OCI-LY7 (cell line): ENCODE results near the gene CALM1. TPM values are rescaled to one million over a fixed set of nuclear protein-coding genes. Genes with fewer than 3 reads are reported as not detected.

Experiments
- BruUV-seq: library from RNA; stranded (reverse); fragments of 400-500 nt; replicated peaks from 2 replicates; lab custom pipeline; 2021; lab: Mats Ljungman, UMichigan
- CTCF ChIA-PET: fragments of 300-600 bp; sonication (Branson Sonifier 250); formaldehyde crosslinking; loops from one replicate; lab custom pipeline; 2022; ENCODE audit warnings: antibody characterized with exemption; ENCODE audit not compliant: unreplicated experiment; lab: Charles Lee
- POLR2A ChIA-PET: fragments of 300-600 bp; sonication (Branson Sonifier 250); formaldehyde crosslinking; loops from one replicate; lab custom pipeline; 2022; ENCODE audit warnings: antibody characterized with exemption; lab: Charles Lee
- DNase-seq: peaks from one replicate; pipeline ENCODE4 v3.0.0-alpha.2; 2015; ENCODE audit warnings: low spot score
- H2AFZ ChIP-seq: fragments of 200-600 bp; sonication (generic), shearing (Covaris generic); 2 replicates; pipeline ENCODE4 v1.6.1; 2014; ENCODE audit warnings: mild to moderate bottlenecking, antibody characterized with exemption, low read length, moderate library complexity
- H3K27ac ChIP-seq: fragments of 200-600 bp; sonication (generic); 2 replicates; pipeline ENCODE4 v1.5.1; 2014; ENCODE audit warnings: mixed run types, low read depth, mild to moderate bottlenecking, moderate library complexity, low read length, inconsistent platforms; ENCODE audit not compliant: poor library complexity, severe bottlenecking
- H3K36me3 ChIP-seq: fragments of 200-600 bp; sonication (generic); 2 replicates; pipeline ENCODE4 v1.6.1; 2014; ENCODE audit warnings: mild to moderate bottlenecking, antibody characterized with exemption, low read length, moderate library complexity, mixed read lengths; ENCODE audit not compliant: insufficient read depth
- H3K4me1 ChIP-seq: fragments of 200-600 bp; sonication (generic); 2 replicates; pipeline ENCODE4 v1.5.1; 2014; ENCODE audit warnings: mild to moderate bottlenecking, low read length; ENCODE audit not compliant: insufficient read depth, poor library complexity, severe bottlenecking
- H3K4me2 ChIP-seq: fragments of 200-600 bp; sonication (generic); 2 replicates; pipeline ENCODE4 v1.6.1; 2014; ENCODE audit warnings: mild to moderate bottlenecking, low read length
- H3K4me3 ChIP-seq: fragments of 200-600 bp; sonication (generic); 2 replicates; pipeline ENCODE4 v1.5.1; 2014; ENCODE audit warnings: mild to moderate bottlenecking, low read depth, low read length; ENCODE audit not compliant: poor library complexity, severe bottlenecking
- H3K79me2 ChIP-seq: fragments of 200-600 bp; sonication (generic); 2 replicates; pipeline ENCODE4 v1.6.1; 2016; ENCODE audit warnings: low read depth, mild to moderate bottlenecking, low read length, moderate library complexity, mixed read lengths; ENCODE audit not compliant: insufficient read depth
- H3K9me2 ChIP-seq: fragments of 200-600 bp; sonication (generic); 2 replicates; pipeline ENCODE4 v1.6.1; 2016; ENCODE audit warnings: mild to moderate bottlenecking, low read length, mixed read lengths; ENCODE audit not compliant: insufficient read depth
- H3K9me3 ChIP-seq: fragments of 200-600 bp; sonication (generic); 2 replicates; pipeline ENCODE4 v1.6.1; 2014; ENCODE audit warnings: mild to moderate bottlenecking, mixed run types, low read length, mixed read lengths
- H4K20me1 ChIP-seq: fragments of 200-600 bp; sonication (generic); 2 replicates; pipeline ENCODE4 v1.6.1; 2014; ENCODE audit warnings: mild to moderate bottlenecking, antibody characterized with exemption, low read length, moderate library complexity, mixed read lengths; ENCODE audit not compliant: insufficient read depth
- CTCF ChIP-seq: fragments of 200-600 bp; sonication (generic); conservative IDR thresholded peaks from 2 replicates; pipeline ENCODE4 v1.5.1; 2014; ENCODE audit warnings: mild to moderate bottlenecking, antibody characterized with exemption, low read length, moderate library complexity, mixed read lengths
- EZH2phosphoT487 ChIP-seq: fragments of 200-600 bp; sonication (generic); IDR thresholded peaks from 2 replicates; pipeline ENCODE4 v1.6.1; 2018; ENCODE audit warnings: low read depth, borderline replicate concordance, mild to moderate bottlenecking, mixed run types, antibody characterized with exemption, low read length, moderate library complexity, mixed read lengths
- intact Hi-C: fragments of 100-400 bp; cut with micrococcal nuclease; formaldehyde crosslinking; loops from one replicate; pipeline ENCODE4 v1.10.0; 2022; ENCODE audit not compliant: unreplicated experiment
- total RNA-seq, 2 experiments: library from RNA; depleted of rRNA in 1 of 2; stranded (reverse); fragments of >200 nt in 1 of 2; shearing (Covaris generic) in 1 of 2; gene quantifications; 2 replicates each; pipeline ENCODE4 v1.2.3, GENCODE V29; 2014 to 2022

The CALM1 gene
- total RNA-seq, 2 experiments from 2014 or later: 282 to 311 TPM

- POLR2A ChIA-PET: no interaction called here
- Histone ChIP-seq H3K4me2 (no peak overlapping the region), H4K20me1 (no peaks in the 10 kb centered on the region), H3K79me2 (no peaks in the 10 kb centered on the region), H3K27ac (no peak overlapping the region), H3K36me3 (no peaks in the 10 kb centered on the region), H2AFZ (no peak overlapping the region), H3K4me3 (no peak overlapping the region), H3K4me1 (no peaks in the 10 kb centered on the region), H3K9me3 (no peaks in the 10 kb centered on the region), H3K9me2 (no peaks in the 10 kb centered on the region)
- intact Hi-C loops: no loop called here
- no peak for TF ChIP-seq EZH2phosphoT487
- no peak for TF ChIP-seq CTCF
- no TSS peak for BruUV-seq
- no peak for DNase-seq
- CTCF ChIA-PET: no interaction called here
Observed at GRCh38 chr14:90375934-90376333, 20.9 kb upstream of the CALM1 start.

- intact Hi-C loops: no loop called here
- no peak overlapping the region for H3K27ac ChIP-seq
- H3K9me2 ChIP-seq: no peaks in the 10 kb centered on the region
- H2AFZ ChIP-seq: no peak overlapping the region
- CTCF ChIA-PET: no interaction called here
- no TSS peak for BruUV-seq
- H4K20me1 ChIP-seq: no peaks in the 10 kb centered on the region
- no peaks in the 10 kb centered on the region for H3K9me3 ChIP-seq
- no peak overlapping the region for H3K4me2 ChIP-seq
- H3K4me3 ChIP-seq: no peak overlapping the region
- DNase-seq: no peak
- POLR2A ChIA-PET: no interaction called here
- H3K36me3 ChIP-seq: no peaks in the 10 kb centered on the region
- H3K4me1 ChIP-seq: peaks cover 12% of the 10 kb centered on the region
- no peak for TF ChIP-seq CTCF
- no peak for TF ChIP-seq EZH2phosphoT487
- no peaks in the 10 kb centered on the region for H3K79me2 ChIP-seq
Observed at GRCh38 chr14:90378249-90378648, 18.6 kb upstream of the CALM1 start.

DNA sequence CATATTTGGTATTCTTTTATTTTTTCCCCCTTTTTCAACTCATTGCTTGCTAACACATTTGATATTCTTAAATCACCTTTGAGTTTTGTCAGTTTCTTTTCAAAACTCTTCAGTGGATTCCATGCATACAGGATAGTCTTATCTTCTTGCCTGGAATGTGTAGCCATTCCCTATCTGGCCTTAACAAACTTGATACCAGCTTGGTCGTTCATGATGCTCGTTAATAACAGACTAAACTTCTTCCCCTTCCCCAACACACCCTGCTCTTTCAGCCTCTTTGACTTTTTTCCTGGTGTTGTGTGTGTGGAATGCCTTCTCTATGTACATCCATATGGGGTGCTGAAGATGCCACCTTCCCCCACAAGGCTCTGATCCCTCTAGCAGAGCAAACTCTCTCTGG is 17.7 kb upstream of the CALM1 start:
- ChIA-PET CTCF (no interaction called here), POLR2A (no interaction called here)

More for the DNA sequence above, 17.7 kb upstream of the CALM1 start:
- no peaks in the 10 kb centered on the region for H3K36me3 ChIP-seq
- DNase-seq: no peak
- no peaks in the 10 kb centered on the region for H3K79me2 ChIP-seq
- H3K9me3 ChIP-seq: no peaks in the 10 kb centered on the region
- intact Hi-C loops: no loop called here
- no peak overlapping the region for H3K4me2 ChIP-seq
- no peak overlapping the region for H3K4me3 ChIP-seq
- H3K27ac ChIP-seq: no peak overlapping the region
- H4K20me1 ChIP-seq: no peaks in the 10 kb centered on the region
- TF ChIP-seq EZH2phosphoT487 (no peak), CTCF (no peak)
- H2AFZ ChIP-seq: no peak overlapping the region
- H3K4me1 ChIP-seq: peaks cover 21% of the 10 kb centered on the region
- BruUV-seq: no TSS peak
- no peaks in the 10 kb centered on the region for H3K9me2 ChIP-seq
